Measurements from ENCODE around the gene CREB1.
"Not testable (repeated sequence)": the region's sequence is repeated elsewhere in the genome, so short reads cannot be mapped to it uniquely, and the experiment has no call there.

The CREB1 gene

DNA sequence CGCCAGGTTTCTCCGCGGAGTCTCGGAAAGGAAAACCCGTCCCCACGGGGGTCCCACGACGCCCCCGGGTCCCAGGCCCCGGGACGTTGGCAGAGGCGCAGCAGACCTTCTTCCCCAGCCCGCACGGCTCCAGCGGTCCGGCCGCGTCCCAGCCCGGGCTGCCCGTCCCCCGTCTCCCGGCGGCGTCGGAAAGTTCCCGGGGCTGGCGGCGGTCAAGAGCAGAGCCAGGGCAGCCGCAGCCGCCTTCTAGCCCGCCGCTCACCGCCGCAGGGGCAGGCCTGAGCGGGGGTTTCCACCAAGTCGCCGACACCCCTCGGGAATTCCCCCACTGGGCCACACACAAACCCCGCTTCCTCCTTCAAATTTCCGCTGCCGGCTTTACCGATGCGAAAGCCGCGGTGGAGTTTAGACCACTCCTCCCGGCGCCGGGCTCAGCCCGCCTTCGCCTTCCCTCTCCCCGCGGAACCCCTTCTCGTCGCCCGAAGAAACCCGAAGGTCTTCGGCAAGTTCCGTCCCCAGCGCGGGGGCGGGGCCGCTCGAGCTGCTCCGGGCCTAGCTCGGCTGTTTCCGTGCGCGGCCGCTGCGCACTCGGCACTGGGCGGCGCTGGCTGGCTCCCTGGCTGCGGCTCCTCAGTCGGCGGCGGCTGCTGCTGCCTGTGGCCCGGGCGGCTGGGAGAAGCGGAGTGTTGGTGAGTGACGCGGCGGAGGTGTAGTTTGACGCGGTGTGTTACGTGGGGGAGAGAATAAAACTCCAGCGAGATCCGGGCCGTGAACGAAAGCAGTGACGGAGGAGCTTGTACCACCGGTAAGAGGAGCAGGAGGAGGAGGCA, at the start of gene CREB1:
CREB1 (plus strand) TSS at position 633 of the 830 bp plus-strand sequence. CDS start 25,674 bp downstream, outside the sequence.
- ATAC-seq, result peak; percentile 86 to 88

DNA sequence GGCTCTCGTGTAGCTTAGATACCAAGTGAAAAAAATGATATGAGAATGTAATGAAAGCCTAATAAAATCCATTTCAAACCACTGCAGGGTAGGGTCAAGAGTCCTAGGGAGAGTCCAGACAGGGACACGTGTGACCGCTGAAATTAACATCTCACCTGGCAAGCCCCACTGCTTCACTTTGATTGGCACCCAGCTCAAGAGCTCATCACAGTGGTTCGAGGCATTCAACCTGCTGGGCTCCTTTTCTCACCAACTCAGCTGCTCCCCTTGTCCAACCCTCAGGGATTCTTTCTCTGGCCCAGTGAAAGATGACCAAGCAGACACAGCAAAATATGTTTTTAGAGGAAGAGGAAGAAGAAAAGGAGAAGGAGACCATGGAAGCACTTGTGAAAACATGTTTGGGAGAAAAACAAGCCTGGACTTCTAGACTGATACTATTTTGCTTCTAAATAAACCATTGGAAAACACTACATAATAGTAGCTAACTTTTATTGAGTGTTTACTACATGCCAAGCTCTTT, 49.2 kb upstream of the CREB1 start:
- no peak for ATAC-seq

DNA sequence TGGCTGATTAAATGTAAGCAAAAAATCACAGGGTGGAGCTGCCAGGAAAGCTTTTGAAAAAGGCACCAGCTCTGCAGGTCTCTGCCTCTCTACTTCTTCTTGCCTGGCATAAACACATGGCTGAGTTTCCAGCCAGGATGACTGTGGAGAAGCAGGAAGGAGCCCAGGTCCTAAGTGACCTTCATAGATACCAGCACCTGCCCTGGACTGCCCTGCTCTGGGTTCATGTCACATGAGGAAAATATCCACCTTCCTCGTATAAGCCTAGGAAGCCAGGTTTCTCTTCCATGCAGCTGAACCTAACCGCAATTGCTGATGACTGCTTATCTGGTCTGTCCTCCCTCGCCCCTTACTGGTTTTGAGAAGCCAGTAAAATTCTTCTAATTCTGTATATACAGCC, 47.8 kb upstream of the CREB1 start:
- no peak for ATAC-seq

DNA sequence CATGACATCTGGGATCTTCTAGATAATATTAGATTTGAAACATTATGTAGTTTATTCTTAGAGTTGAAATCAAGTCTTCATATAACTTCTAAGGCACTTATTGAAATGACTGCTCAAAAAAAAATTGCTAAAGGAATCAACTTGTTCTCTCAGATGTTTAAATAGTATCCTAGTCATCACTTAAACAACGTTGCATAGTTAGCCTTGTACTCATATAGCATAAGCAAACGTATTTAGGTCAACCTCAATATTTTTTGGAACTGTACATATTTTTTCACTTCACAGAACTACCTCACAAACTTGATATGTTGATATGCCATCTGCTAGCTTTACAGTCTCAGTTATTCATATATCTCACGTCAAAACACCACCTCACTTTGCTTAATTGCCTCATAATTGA, 47.1 kb upstream of the CREB1 start:
- no peak for ATAC-seq

DNA sequence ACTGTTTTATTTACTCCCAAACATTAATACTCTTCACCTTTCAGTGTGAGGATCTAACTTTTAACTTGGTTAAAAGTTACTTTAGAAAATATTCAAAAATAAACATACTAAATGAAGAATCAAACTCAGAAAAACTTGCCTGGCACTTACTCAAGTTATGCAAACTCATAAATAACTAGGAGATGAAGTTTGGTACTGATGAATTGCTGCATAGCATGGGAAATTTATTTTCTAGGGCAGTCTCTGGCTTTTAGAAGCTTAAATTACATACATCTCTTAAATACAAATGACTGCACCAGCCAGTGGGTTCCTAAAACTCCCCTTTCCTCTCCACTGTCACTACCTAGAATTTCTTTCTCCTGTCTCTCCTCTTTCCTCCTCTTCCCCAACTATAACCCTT, 46.7 kb upstream of the CREB1 start:
- no peak for ATAC-seq

DNA sequence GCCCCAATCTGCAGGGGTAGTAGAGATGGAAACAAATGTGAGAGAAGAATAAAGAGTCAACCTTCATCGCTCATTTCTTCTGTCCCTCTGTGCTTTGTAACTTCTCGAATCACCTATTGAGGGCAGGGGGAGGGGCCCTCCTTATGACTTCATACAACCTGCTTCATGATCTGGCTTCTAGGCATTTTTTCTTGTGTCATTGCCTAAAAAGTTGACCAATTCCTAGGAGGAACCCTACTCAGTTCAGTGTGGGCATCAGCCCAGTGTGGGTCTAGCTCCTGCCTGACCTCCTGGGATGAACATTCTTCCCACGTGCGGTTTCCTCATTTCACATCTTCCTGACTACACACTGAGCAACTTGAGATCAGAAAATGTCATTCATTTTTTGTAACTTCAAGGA, 46.3 kb upstream of the CREB1 start:
- no peak for ATAC-seq

DNA sequence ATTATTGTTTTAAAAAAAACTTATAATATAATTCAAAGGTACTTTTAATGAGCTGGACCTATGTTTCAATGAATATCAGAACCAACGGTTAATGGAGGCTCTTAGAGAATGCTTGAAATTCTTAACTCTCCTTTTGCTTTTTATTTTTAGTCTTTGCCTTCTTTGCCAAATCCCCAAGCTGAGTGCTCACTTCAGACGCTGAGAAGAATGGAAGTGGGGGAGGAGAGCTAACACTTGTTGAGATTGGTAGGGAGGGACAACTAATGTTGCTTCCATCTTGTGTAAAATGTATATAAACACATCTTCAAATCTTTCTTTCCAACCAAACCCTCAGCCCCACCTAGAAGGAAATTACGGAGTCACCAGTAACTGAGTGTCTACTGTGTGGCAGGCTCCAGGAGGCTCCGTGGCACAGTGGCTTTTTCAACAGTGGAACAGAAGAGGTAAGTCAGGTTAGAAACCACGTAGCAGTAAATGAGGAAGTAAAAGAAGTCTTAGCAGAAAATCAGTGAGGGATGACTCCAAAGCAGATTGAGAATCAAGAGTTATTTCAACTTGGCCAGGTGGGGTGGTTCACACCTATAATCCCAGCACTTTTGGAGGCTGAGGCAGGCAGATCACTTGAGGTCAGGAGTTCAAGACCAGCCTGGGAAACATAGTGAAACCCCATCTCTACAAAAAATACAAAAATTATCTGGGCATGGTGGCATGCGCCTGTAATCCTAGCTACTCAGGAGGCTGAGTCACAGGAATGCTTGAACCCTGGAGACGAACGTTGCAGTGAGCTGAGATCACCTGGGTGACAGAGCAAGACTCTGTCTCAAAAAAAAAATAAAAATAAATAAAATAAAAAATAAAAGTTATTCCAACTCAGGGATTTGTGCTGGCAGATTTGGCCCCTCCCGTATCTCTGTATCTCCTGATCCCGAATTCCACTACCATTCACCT, 45.0 kb upstream of the CREB1 start:
- no peak for ATAC-seq

DNA sequence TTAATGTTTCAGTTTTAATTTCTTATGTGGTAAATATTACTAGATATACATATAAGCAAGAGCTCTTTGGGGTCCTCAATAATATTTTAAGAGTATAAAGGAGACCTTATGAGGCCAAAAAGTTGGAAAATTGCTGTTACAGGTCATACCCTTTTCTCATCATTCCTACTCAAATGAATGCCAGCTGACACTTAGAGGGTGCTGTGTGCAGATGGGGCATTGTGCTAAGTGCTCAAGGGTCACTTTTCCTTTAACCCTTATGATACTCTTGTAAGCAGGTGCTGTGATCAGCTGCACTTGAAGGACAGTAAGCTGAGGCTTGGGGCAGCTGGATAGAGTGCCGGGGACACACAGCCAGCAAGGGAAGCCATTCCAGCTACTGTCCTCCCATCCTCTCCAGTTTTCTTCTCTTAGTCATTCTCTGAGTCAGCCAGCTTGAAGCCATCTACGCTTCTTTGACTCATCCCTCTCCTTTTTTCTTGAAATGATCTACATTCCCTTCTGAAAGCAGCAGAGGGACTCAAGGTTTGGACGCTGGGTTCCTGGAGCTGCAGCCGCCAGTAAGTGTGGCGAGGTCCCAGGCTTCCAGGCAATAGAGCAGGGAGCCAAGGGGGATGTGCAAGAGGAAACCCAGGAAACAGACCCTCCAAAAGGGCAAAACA, 42.0 kb upstream of the CREB1 start:
- ATAC-seq, result no peak

DNA sequence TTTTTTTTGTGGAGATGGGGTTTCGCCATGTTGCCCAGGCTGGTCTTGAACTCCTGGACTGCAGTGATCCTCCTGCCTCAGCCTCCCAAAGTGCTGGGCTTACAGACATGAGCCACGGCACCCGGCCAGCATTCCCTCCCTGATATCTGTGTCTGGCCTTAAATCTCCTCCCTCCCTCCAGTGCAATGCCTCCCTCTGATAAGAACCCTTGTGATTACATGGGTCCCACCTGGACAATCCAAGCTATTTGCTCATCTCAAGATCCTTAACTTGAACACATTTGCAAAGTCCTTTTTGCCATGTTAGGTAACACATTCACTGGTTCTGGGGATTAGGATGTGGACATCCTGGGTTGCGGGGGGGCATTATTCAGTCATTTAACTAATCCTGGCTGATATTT, 40.5 kb upstream of the CREB1 start:
- ATAC-seq, result no peak

DNA sequence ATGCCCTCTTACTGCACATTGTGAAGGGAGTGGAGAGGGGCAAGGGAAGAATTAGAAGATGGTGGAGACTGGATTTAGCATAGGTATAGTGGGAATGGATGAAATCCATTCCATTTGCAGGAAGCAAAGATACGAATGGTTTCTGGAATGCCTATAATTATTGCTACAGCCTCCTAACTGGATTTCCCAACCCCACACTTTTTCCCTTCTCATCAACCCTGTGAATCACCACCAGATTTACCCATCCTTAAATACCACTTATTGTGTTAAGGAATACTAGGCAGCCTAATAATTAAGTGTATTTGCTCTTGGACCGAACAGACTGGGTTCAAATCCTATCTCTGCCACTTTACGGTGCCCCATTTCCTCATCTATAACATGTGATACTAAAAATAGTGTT, 39.3 kb upstream of the CREB1 start:
- ATAC-seq, result no peak

DNA sequence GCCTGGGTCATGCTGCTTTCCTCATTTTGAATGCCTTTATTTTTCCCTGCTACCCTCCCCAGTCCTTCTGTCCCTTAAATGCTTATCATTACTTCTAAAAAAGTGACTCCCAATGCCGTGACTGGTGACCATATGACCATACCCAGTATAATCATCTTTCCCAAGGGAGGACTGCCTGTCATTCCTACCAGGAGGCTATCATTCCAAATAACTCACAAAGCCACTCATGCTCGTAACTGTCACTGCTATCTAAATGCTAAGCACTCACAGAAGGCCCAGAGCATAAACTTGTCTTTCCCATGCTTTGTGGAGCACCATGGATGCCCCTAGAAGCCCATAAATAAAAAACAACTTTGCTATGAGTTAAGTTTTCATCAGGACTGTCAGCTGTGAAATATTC, 38.7 kb upstream of the CREB1 start:
- no peak for ATAC-seq

DNA sequence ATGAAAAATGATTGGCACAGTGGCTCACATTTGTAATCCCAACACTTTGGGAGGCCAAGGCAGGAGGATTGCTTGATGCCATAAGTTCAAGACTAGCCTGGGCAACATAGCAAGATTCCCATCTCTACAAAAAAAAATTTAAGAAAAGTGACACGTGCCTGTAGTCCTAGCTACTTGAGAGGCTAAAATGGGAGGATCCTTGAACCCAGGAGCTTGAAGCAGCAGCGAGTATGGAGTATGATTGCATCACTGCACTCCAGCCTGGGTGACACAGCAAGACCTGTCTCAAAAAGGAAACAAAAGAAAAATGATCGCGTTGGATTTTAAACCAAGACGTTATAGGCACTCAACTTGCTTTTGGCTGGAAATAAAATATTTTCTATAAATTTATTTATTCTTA, 37.8 kb upstream of the CREB1 start:
- ATAC-seq, result no peak

DNA sequence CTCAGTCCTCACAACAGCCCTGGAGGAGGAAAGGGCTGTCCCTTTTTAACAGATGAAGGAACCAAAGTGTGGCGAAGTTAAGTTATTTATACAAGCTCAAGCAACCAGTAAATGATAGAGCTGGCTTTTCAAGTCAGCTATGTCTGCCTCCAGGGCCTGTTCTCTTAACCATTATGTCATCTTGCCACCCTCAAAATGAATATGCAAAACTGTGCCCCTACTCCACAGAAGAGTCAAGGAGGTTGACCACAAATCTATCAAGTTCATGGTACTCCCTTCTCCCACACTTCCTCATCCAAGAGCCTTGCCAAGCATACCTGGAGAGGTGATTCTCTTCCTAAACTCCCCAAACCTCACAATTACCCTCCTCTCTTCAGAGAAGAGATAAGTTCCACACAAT, 37.3 kb upstream of the CREB1 start:
- no peak for ATAC-seq

DNA sequence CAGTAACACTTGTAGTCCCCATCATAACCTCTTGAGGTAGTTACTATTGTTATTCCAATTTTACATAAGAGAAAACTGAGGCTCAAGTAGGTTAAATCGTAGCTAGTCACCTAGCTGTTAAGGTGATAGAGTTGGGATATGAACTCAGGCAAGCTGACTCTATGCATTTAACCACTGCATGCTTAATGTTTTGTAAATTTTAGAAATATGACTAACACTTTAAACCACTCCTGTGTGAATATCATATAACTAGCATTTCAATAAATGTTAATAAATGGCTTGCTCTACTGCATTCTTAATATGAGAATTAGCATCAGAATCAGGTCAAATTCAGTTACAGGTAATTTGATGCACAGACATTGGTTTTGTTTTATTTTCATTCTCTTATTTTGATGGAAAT, 35.6 kb upstream of the CREB1 start:
- no peak for ATAC-seq

DNA sequence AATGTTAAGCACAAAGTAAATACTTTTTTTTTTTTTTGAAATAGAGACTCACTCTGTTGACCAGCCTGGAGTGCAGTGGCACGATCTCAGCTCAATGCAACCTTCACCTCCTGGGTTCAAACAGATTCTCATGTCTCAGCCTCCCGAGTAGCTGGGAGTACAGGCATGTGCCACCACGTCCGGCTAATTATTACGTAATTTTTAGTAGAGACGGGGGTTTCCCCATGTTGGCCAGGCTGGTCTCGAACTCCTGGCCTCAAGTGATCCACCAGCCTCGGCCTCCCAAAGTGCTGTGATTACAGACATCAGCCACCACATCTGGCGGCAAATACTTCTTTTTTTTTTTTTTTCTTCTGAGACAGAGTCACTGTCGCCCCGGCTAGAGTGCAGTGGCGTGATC, 32.8 kb upstream of the CREB1 start:
- not testable (repeated sequence) for ATAC-seq

DNA sequence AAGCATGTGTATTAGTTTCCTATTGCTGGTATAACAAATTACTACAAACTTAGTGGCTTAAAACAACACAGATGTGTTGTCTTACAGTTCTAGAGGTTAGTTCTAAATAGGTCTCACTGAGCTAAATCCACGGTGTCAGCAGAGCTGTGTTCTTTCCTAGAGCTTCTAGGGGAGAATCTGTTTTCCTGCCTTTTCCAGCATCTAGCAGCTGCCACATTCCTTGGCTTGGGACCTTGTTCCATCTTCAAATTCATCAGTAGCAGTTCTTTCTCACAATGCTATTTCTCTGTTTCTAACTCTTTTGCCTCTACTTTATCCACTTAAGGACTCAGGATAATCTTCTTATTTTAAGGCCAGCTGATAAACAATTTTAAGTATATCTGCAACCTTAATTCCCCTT, 32.2 kb upstream of the CREB1 start:
- ATAC-seq, result no peak

DNA sequence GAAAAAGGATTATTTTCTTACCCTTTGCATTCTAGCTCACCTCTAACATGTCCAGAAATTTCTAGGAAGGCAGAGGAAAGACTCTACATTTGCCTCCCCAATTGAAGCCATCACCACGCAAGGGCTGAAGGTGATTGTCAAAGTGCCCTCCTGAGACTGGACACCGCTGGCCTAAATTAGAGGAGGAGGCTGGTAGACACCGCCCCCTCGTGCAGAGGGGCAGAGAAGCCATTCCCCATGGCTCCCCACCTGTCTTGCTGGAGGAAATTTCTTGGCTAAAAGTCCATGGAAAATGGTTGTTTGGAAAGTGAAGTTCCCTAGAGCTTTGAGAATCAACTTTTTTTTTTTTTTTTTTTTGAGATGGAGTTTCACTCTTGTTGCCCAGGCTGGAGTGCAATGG, 31.3 kb upstream of the CREB1 start:
- no peak for ATAC-seq

DNA sequence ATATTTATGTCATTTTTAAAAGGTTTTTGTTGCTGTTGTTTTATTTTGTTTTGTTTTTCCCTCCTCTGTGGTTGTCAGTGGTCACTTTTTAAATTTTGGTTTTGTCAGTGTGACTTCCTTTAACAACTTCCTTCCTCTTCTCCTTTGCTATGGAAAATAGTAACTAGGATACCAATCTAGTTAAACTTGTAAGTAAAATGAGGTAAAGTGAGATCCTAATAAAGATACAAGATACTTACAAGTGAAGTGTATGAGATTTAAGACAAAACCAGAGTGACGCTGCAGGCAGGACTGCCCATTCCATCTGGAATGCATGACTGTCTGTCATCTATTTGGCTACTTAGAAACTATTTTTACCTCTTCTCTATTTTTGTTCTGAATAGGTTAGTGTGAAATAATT, 30.6 kb upstream of the CREB1 start:
- ATAC-seq, result no peak

DNA sequence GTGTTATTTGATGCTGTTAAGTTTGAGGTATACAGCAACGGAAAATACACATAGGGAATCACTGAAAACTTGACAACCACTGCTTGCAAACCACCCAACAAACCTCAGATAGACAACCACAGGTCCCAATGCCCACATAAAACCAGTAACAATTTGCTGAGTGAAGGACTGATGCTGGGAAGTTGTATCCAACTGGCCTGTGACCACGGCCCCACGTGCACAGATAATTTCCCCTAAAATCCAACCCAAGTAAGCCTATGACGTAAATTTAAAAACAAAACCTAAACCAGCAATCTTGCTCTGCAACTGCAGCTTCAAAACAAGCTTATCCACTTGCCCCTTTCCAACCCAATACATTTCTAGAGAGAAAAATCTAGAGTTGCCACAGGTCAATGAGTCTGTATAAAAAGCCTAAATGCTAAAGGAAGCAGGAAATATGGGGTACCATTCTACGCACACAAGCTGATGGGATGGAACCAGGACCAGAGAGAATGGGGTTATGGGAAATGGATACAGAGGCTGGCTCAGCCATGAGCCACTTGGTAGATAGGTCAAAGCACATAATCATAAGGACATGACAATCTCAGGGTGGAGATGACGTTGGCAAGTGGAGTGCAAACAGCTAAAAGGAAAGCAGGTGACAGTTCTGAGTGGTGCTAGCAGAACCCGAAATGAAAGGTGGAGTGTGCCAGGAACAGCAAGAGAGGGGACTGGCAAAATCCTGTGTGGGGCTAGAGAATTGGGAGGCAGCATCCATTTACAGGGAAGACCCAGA, 27.8 kb upstream of the CREB1 start:
- ATAC-seq, result no peak

DNA sequence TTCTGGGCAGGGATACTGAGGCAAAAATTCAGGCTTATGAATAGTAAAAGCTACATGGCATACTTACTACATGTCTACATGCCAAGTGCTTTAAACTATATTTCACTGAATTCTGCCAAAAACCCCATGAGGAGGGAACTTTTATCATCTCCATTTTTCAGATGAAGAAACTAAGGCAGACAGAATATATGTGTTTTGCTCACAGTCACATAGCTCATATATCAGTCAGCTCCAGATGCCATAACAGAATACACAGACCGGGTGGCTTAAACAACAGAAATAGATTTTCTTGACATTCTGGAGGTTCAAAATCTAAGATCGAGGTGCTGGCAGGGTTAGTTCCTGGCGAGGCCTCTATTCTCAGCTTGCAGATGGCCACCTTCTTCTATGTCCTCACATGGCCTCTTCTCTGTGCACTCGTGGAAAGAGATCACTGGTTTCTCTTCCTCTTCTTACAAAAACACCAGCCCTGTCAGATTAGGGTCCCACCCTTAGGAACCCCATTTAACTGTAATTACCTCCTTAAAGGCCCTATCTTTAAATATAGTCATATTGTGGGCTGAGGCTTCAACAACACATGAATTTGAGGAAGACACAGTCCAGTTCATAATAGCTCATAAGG, 27.1 kb upstream of the CREB1 start:
- ATAC-seq, result no peak

DNA sequence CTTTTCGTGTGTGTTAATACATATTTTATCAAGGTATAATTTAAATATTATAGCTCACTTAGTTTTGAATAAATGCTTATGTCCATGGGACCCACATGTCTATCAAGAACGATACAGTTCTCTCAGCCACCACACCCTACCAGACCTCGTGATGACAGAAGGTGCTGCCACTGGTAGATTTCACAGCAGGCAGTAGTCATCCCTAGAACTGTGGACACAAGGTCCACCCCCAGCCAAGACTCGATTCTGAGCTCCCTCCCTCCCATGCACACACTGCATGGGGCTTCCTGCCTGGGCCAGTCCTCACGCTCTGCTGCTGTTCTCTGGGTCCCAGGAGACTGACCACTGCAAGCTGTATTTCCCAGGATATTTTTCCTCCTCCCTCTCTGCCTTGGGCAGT, 26.5 kb upstream of the CREB1 start:
- ATAC-seq, result no peak

Measured in activated CD4-positive, CD25-positive, alpha-beta regulatory T cell treated with anti-CD3 and anti-CD28 coated beads, Interleukin-2, amount 50 U/mL, for 24 hours (primary cell).